B cell (primary cell): ENCODE results near the gene CASR.

Experiments
- CTCF ChIP-seq: fragments of 200-600 bp; IDR thresholded peaks from one replicate; pipeline ENCODE4 v1.8.0; 2022; ENCODE audit warnings: antibody characterized with exemption, mild to moderate bottlenecking
- EZH2 ChIP-seq: IDR thresholded peaks from 2 replicates; pipeline ENCODE4 v1.6.1; 2012; ENCODE audit warnings: borderline replicate concordance, low read depth, mild to moderate bottlenecking, moderate library complexity, low read length; ENCODE audit not compliant: insufficient read depth, poor library complexity, severe bottlenecking

- no peak for TF ChIP-seq CTCF
- TF ChIP-seq EZH2 = no peak
Measured at GRCh38 chr3:122227036-122227781, 43.7 kb downstream of the CASR start.
